Left renal pelvis (tissue), 4 donors: Measurements from ENCODE around the gene ZHX3. TPM values are rescaled to one million over a fixed set of nuclear protein-coding genes. Genes with fewer than 3 reads are reported as not detected.
"Not testable (repeated sequence)": the region's sequence is repeated elsewhere in the genome, so short reads cannot be mapped to it uniquely, and the experiment has no call there.

Source experiments
- DNase-seq, 4 donors: peaks; one replicate each; pipeline ENCODE4 v3.0.0-alpha.2; 2013; ENCODE audit warnings: low read depth in 4 of 4, low spot score in 3 of 4
- polyA plus RNA-seq, 4 donors: library from polyadenylated mRNA; unstranded; fragments of 120-200 nt; gene quantifications; one replicate each; pipeline ENCODE4 v1.2.1, GENCODE V29; 2013; ENCODE audit not compliant: insufficient read length in 4 of 4

The ZHX3 gene
- polyA plus RNA-seq, 4 donors: 14.1 to 24.8 (median 22.6) TPM

DNA sequence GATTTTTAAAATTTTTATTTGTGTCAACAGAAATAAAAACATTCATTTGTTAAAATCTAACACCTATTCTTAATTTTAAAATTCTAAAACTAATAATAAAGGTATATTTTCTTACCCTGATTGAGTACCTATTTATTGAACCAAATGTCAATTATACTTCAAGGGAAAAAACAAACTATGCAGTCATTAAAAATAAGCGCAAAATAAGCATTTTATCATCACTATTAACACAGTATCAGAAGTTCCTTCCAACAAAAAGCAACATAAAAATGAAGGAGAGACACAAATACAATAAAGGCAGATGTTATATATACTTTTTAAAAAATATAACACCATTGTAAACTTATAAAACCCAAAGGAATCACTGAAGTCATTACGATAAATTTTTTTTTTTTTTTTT is 52.7 kb downstream of the ZHX3 start:
- no peak for DNase-seq

- no peak for DNase-seq
Measured at GRCh38 chr20:41261790-41262717, 55.5 kb downstream of the ZHX3 start.

GRCh38 chr20:41261260-41261659 is 56.3 kb downstream of the ZHX3 start:
- no peak for DNase-seq

GRCh38 chr20:41260734-41261220 is 56.8 kb downstream of the ZHX3 start:
- DNase-seq: no peak

DNA sequence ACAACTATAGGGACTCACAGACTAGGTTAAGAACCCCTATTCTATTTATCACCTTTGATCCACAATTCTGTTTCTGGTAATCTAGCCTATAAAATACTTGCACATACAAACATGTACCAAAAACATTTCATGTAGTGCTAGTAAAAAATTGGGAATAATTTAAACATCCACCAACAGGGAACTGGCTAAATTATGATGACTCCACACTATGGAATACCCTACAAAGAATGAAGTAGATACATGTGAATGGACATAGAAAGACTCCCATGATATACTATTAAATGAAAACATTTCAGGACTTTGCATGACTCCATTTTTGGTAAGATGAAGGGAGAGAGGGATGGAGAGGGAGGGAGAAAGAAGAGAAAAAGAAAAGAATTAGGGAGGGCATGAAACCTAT is 58.2 kb downstream of the ZHX3 start:
- no peak for DNase-seq

GRCh38 chr20:41258474-41258873 is 59.1 kb downstream of the ZHX3 start:
- no peak for DNase-seq

DNA sequence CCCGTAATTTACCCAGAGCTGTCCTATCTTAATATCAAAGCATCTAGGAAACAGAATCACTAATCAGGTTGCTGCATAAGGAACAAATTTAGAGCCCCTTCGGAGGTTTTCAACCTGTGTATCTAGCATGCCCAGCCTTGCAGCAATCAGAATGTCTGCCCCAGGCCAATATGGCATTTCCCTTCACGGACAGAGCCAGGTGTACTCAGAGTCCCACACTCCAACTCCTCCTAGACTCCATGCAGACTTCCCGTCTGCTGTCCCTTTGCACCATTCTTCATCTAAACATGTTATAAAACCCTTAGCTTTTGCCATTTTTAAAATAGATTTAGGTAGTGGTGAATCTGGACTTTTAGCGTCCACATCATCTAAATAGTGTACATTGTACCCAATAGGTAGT is 61.0 kb downstream of the ZHX3 start:
- DNase-seq: no peak

- DNase-seq: no peak
Measured at GRCh38 chr20:41255655-41256054, 61.9 kb downstream of the ZHX3 start.

- no peak for DNase-seq
Measured at GRCh38 chr20:41249411-41250281, 67.9 kb downstream of the ZHX3 start.

- no peak for DNase-seq
Measured at GRCh38 chr20:41248368-41249024, 69.0 kb downstream of the ZHX3 start.

DNA sequence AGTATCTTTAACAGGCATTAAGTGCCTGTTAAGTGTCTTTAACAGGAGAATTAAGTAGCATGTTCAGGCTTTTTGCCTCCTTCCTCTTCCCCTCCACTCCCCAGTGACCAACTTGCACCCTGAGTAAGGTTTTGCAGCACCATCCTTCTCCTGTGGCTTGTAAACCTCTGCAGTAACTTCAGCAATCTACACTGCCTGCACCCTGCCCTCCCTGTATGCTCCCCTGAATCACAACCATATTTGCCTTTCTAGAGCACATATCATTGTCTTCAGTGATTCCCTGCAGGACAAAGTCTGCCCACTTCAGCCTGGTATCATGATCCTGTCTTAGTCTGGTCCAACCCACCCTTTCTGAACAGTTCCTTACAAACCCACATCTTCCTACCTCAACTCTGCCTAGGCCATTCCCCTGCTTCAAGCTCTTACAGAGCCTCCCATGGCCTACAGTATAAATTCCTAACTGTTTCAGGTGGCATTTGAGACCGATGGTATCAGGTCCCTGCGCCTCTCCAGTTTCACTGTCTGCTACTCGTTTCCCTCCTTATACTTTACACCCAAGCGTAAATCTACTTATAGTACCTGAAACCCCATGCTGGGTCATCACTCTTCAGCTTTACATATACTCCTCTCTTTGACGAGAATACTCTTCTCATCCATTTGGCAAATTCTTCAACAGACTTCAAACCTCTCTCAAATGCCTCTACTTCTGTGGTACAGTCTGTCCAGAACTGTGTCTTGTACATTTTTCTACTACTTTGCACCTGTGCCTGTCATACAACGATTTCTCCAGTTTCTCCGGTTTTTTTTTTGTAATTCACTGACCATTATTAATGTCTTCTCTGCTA is 69.8 kb downstream of the ZHX3 start:
- DNase-seq: no peak

DNA sequence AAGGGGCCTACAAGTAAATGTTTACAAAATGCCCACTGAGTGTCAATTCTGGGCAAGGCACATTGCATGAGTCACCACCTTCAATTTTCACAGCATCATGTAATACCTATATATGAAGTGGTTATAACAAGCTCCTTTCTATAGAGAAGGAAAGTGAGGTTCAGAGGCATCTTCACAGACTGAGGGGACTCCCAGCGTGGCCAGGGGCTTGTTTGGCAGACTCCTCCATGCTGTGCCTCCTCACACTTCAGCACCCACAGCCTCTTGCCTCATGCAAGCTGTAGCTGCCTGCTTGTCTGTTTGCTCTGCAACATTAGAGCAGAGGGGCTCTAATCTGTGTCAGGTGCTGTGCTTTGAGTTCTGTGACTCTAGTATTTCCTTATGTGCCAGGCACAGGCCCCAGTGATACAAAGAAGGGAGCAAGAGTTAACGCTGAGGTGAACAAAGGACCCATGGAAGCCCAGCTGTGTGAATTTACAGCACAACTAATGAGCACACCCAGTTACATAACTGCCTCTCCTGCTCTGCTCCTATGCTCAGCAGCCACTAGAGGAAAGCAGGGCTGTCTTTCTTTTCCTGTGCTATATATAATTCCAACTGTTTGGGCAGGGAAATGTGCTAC is 72.3 kb downstream of the ZHX3 start:
- no peak for DNase-seq

GRCh38 chr20:41242807-41243206 is 74.7 kb downstream of the ZHX3 start:
- DNase-seq: no peak

- no peak for DNase-seq
Measured at GRCh38 chr20:41242352-41242751, 75.2 kb downstream of the ZHX3 start.

DNA sequence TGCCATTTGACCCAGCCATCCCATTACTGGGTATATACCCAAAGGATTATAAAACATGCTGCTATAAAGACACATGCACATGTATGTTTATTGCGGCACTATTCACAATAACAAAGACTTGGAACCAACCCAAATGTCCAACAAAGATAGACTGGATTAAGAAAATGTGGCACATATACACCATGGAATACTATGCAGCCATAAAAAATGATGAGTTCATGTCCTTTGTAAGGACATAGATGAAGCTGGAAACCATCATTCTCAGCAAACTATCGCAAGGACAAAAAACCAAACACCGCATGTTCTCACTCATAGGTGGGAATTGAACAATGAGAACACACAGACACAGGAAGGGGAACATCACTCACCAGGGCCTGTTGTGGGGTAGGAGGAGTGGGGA is 80.3 kb downstream of the ZHX3 start:
- DNase-seq: not testable (repeated sequence)

DNA sequence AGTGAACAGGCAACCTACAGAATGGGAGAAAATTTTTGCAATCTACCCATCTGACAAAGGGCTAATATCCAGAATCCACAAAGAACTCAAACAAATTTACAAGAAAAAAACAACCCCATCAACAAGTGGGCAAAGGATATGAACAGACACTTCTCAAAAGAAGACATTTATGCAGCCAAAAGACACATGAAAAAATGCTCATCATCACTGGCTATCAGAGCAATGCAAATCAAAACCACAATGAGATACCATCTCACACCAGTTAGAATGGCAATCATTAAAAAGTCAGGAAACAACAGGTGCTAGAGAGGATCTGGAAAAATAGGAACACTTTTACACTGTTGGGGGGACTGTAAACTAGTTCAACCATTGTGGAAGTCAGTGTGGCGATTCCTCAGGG is 80.7 kb downstream of the ZHX3 start:
- not testable (repeated sequence) for DNase-seq

- no peak for DNase-seq
Measured at GRCh38 chr20:41234546-41234945, 83.0 kb downstream of the ZHX3 start.

DNA sequence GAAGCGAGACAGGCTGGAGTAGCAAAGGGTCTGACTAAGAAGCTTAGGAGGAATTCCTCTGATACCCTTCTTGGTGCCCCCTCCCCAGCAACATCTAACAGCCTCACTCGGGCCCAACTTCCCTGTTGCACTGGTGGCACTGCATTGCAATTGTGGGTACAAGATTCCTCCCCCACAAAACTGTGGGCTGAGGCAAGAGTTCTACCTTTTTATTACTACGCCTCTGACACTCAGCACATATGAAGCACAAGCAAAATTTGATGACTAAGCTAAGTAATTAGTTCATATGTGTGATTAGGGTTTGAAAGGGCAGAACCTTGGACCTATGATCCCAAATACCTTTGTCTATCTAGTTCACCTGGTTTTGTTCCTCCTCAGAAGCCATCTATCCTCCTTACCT is 83.5 kb downstream of the ZHX3 start:
- DNase-seq: no peak
